HepG2 (cell line): ENCODE measurements around the gene PHKG2. TPM values are rescaled to one million over a fixed set of nuclear protein-coding genes. Genes with fewer than 3 reads are reported as not detected.

Experiments
- ARNT2 ChIP-seq: sonication (generic); formaldehyde crosslinking; IDR thresholded peaks from 2 replicates; pipeline ENCODE4 v1.8.0; 2022; ENCODE audit warnings: mild to moderate bottlenecking, low read depth, missing genetic modification reagents, moderate library complexity
- CREB1 ChIP-seq, 2 experiments: fragments of 450-650 bp in 1 of 2; IDR thresholded peaks; 2 replicates each; pipeline ENCODE4 v1.6.1; 2016 to 2017; ENCODE audit warnings: control low read depth in 1 of 2, mild to moderate bottlenecking in 1 of 2, missing compliant biosample characterization in 1 of 2, missing genetic modification characterization in 1 of 2
- FOXP1 ChIP-seq, 2 experiments: fragments of 450-650 bp in 1 of 2; IDR thresholded peaks; 2 replicates each; pipeline ENCODE4 v1.6.1; 2017 to 2018; ENCODE audit warnings: antibody characterized with exemption in 1 of 2
- HNRNPK ChIP-seq: fragments of 200-400 bp; formaldehyde crosslinking; IDR thresholded peaks from 2 replicates; pipeline ENCODE4 v1.6.1; 2018; ENCODE audit warnings: low read length, low read depth, moderate library complexity, mild to moderate bottlenecking; ENCODE audit not compliant: poor library complexity, severe bottlenecking
- HOXA5 ChIP-seq: sonication (generic); formaldehyde crosslinking; IDR thresholded peaks from 2 replicates; pipeline ENCODE4 v1.4.0; 2020; ENCODE audit warnings: missing genetic modification reagents
- IRX3 ChIP-seq: sonication (generic); formaldehyde crosslinking; IDR thresholded peaks from 2 replicates; pipeline ENCODE4 v1.8.1; 2023; ENCODE audit warnings: mild to moderate bottlenecking, low read depth, missing genetic modification reagents, borderline replicate concordance
- KDM5A ChIP-seq: fragments of 200-600 bp; sonication (generic); IDR thresholded peaks from 2 replicates; pipeline ENCODE4 v1.7.0; 2018; ENCODE audit warnings: antibody characterized with exemption, mild to moderate bottlenecking, low read length, borderline replicate concordance
- KDM5B ChIP-seq: sonication (generic); formaldehyde crosslinking; IDR thresholded peaks from 2 replicates; pipeline ENCODE4 v1.4.0; 2020; ENCODE audit warnings: missing genetic modification reagents, mild to moderate bottlenecking, borderline replicate concordance
- NFATC3 ChIP-seq: sonication (generic); formaldehyde crosslinking; IDR thresholded peaks from 2 replicates; pipeline ENCODE4 v1.5.1; 2020; ENCODE audit warnings: mild to moderate bottlenecking, missing genetic modification reagents
- NFE2L1 ChIP-seq: sonication (generic); formaldehyde crosslinking; IDR thresholded peaks from 2 replicates; pipeline ENCODE4 v1.4.0; 2020; ENCODE audit warnings: missing genetic modification reagents, mild to moderate bottlenecking, borderline replicate concordance
- NFE2L2 ChIP-seq: fragments of 150-350 bp; IDR thresholded peaks from 2 replicates; pipeline ENCODE4 v1.6.1; 2014; ENCODE audit warnings: low read length
- NONO ChIP-seq, 2 experiments: fragments of 450-650 bp in 1 of 2; sonication (generic) in 1 of 2; formaldehyde crosslinking in 1 of 2; IDR thresholded peaks in 1 of 2; conservative IDR thresholded peaks in 1 of 2; 2 replicates each; pipeline versions ENCODE4 v1.6.1 to v1.8.0; 2017 to 2022; ENCODE audit warnings: mild to moderate bottlenecking in 1 of 2, missing genetic modification reagents in 1 of 2, moderate library complexity in 1 of 2
- PBX3 ChIP-seq: sonication (generic); formaldehyde crosslinking; IDR thresholded peaks from 2 replicates; pipeline ENCODE4 v1.8.1; 2023; ENCODE audit warnings: missing genetic modification reagents, inconsistent platforms, borderline replicate concordance
- SSRP1 ChIP-seq: IDR thresholded peaks from 2 replicates; pipeline ENCODE4 v1.6.1; 2016; ENCODE audit warnings: control low read depth
- ZFX ChIP-seq: sonication (generic); formaldehyde crosslinking; IDR thresholded peaks from 2 replicates; pipeline ENCODE4 v1.4.0; 2020; ENCODE audit warnings: mild to moderate bottlenecking, low read depth, missing genetic modification reagents, moderate library complexity
- ZNF280D ChIP-seq: sonication (generic); formaldehyde crosslinking; IDR thresholded peaks from 2 replicates; pipeline ENCODE4 v1.5.1; 2020; ENCODE audit warnings: mild to moderate bottlenecking, missing genetic modification reagents
- ZNF496 ChIP-seq: sonication (generic); formaldehyde crosslinking; IDR thresholded peaks from 2 replicates; pipeline ENCODE4 v1.8.1; 2023; ENCODE audit warnings: mild to moderate bottlenecking, moderate library complexity, missing genetic modification reagents; ENCODE audit not compliant: insufficient replicate concordance
- ZNF577 ChIP-seq: sonication (generic); formaldehyde crosslinking; IDR thresholded peaks from 2 replicates; pipeline ENCODE4 v1.4.0; 2020; ENCODE audit warnings: mild to moderate bottlenecking, low read depth, missing genetic modification reagents, borderline replicate concordance
- polyA plus RNA-seq, 8 experiments: library from polyadenylated mRNA; depleted of rRNA in 3 of 8; stranded (reverse) in 7 of 8; unstranded in 1 of 8; fragments of >200 nt; fragmentation: Illumina TruSeq in 4 of 8; extraction: Trizol in 4 of 8; gene quantifications; 2 replicates each; pipeline versions ENCODE4 v1.2.1 to v1.2.3, GENCODE V29; 2011 to 2016; ENCODE audit warnings: low read depth in 4 of 8, missing spikeins in 1 of 8, mixed read lengths in 1 of 8; ENCODE audit not compliant: insufficient read depth in 1 of 8
- total RNA-seq, 5 experiments: library from RNA; depleted of rRNA; stranded (reverse); fragments of >200 nt; fragmentation: Illumina TruSeq; extraction: Trizol; gene quantifications; 2 replicates each; pipeline ENCODE4 v1.2.3, GENCODE V29; 2016; ENCODE audit warnings: low read depth in 1 of 5
- TF ChIP-seq, protein P1 (sequence below): IDR thresholded peaks from 2 replicates; pipeline ENCODE4 v1.6.1; 2016
- TF ChIP-seq, protein P2 (sequence below): IDR thresholded peaks from 2 replicates; pipeline ENCODE4 v1.6.1; 2016; ENCODE audit warnings: missing compliant biosample characterization, missing genetic modification reagents, borderline replicate concordance

The PHKG2 gene
- total and polyA plus RNA-seq, 2 of the 13 experiments (the other 11 are each of a cell fraction or from before 2014, with no cell fraction given): 37.4 to 42.1 TPM

GRCh38 chr16:30761928-30762902, 14.0 kb downstream of the PHKG2 start, which contains the start of the genes CFAP119 and RNF40 (continued):
- no peak for TF ChIP-seq FOXP1 (IDR thresholded peaks at IDR 0.05)
- TF ChIP-seq FOXP1 (CRISPR knock-in tag; IDR thresholded peaks at IDR 0.05): no peak
- TF ChIP-seq ZNF577 (CRISPR knock-in tag): no peak
- peak; percentile 81 for TF ChIP-seq HOXA5 (CRISPR knock-in tag)
- TF ChIP-seq, protein P1, sequence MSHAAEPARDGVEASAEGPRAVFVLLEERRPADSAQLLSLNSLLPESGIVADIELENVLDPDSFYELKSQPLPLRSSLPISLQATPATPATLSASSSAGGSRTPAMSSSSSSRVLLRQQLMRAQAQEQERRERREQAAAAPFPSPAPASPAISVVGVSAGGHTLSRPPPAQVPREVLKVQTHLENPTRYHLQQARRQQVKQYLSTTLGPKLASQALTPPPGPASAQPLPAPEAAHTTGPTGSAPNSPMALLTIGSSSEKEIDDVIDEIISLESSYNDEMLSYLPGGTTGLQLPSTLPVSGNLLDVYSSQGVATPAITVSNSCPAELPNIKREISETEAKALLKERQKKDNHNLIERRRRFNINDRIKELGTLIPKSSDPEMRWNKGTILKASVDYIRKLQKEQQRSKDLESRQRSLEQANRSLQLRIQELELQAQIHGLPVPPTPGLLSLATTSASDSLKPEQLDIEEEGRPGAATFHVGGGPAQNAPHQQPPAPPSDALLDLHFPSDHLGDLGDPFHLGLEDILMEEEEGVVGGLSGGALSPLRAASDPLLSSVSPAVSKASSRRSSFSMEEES (CRISPR knock-in tag): 0 out of 2 replicates have a peak, but pooled peaks have one; percentile 52
- 0 out of 2 replicates have a peak, but pooled peaks have one; percentile 24 for TF ChIP-seq PBX3
- no peak for TF ChIP-seq NONO (IDR thresholded peaks at IDR 0.05)
- peak; percentile 45; the same call in 1 of the 2 replicates for TF ChIP-seq NONO (CRISPR knock-in tag; conservative IDR thresholded peaks at IDR 0.05)
- peak; percentile 93 for TF ChIP-seq CREB1 (IDR thresholded peaks at IDR 0.05)
- TF ChIP-seq CREB1 (CRISPR knock-in tag; IDR thresholded peaks at IDR 0.05): peak; percentile 96
- peak; percentile 93 for TF ChIP-seq KDM5A
- TF ChIP-seq IRX3 (CRISPR knock-in tag): peak; percentile 85; the same call in 1 of the 2 replicates
- TF ChIP-seq ZNF496: no peak
- peak; percentile 40; the same call in 1 of the 2 replicates for TF ChIP-seq ARNT2
- TF ChIP-seq ZNF280D (CRISPR knock-in tag): peak; percentile 85
- peak; percentile 33 for TF ChIP-seq HNRNPK
- TF ChIP-seq NFE2L2: no peak
- TF ChIP-seq KDM5B (CRISPR knock-in tag): no peak; the same call in 1 of the 2 replicates
- TF ChIP-seq ZFX (CRISPR knock-in tag): peak; percentile 63
- no peak for TF ChIP-seq NFE2L1 (CRISPR knock-in tag)
- no peak for TF ChIP-seq SSRP1 (CRISPR knock-in tag)
- TF ChIP-seq NFATC3 (CRISPR knock-in tag): no peak
- TF ChIP-seq, protein P2, sequence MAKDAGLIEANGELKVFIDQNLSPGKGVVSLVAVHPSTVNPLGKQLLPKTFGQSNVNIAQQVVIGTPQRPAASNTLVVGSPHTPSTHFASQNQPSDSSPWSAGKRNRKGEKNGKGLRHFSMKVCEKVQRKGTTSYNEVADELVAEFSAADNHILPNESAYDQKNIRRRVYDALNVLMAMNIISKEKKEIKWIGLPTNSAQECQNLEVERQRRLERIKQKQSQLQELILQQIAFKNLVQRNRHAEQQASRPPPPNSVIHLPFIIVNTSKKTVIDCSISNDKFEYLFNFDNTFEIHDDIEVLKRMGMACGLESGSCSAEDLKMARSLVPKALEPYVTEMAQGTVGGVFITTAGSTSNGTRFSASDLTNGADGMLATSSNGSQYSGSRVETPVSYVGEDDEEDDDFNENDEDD (CRISPR knock-in tag): peak; percentile 82; the same call in 1 of the 2 replicates
